Erythroblast (primary cell): Measurements from ENCODE around the gene DVL2.

Experiments used
- DNase-seq, 2 experiments: peaks; one replicate each; lab custom pipeline; 2025; lab: John Stamatoyannopoulos, UW
- GATA1 ChIP-seq: IDR thresholded peaks from 2 replicates; pipeline ENCODE4 v1.6.1; 2011; ENCODE audit warnings: low read depth, mild to moderate bottlenecking, control low read depth, low read length, moderate library complexity
- POLR2A ChIP-seq: IDR thresholded peaks from 2 replicates; pipeline ENCODE4 v1.6.1; 2011; ENCODE audit warnings: mild to moderate bottlenecking, low read length

Gene DVL2

GRCh38 chr17:7237761-7238419 lies 3.6 kb upstream of the DVL2 start:
- DNase-seq, result peak; percentile 87 to 92
- TF ChIP-seq POLR2A, result no peak
- no peak for TF ChIP-seq GATA1

- no peak for TF ChIP-seq GATA1
- TF ChIP-seq POLR2A, result no peak
- DNase-seq, result no peak
Measured at GRCh38 chr17:7237266-7237760, 3.0 kb upstream of the DVL2 start.

GRCh38 chr17:7236808-7237207 lies 2.5 kb upstream of the DVL2 start:
- no peak for TF ChIP-seq GATA1
- no peak for TF ChIP-seq POLR2A

GRCh38 chr17:7235693-7236665 lies 1.7 kb upstream of the DVL2 start:
- no peak for TF ChIP-seq POLR2A
- TF ChIP-seq GATA1, result no peak
- DNase-seq, result peak in 1 of 2 experiments; percentile 50

More at GRCh38 chr17:7236808-7237207, 2.5 kb upstream of the DVL2 start:
- DNase-seq, result no peak

GRCh38 chr17:7233701-7234082 lies 625 bp downstream of the DVL2 start:
- no peak for DNase-seq
- TF ChIP-seq POLR2A, result no peak
- TF ChIP-seq GATA1, result no peak

- TF ChIP-seq GATA1, result no peak
- no peak for TF ChIP-seq POLR2A
- DNase-seq, result no peak
Measured at GRCh38 chr17:7232114-7232513, 2.2 kb downstream of the DVL2 start.

GRCh38 chr17:7229504-7229903 lies 4.8 kb downstream of the DVL2 start:
- DNase-seq, result no peak
- no peak for TF ChIP-seq POLR2A
- no peak for TF ChIP-seq GATA1

- DNase-seq, result no peak
- TF ChIP-seq GATA1, result no peak
Measured at GRCh38 chr17:7228920-7229319, 5.4 kb downstream of the DVL2 start.

GRCh38 chr17:7226721-7227710 lies 7.3 kb downstream of the DVL2 start:
- DNase-seq, result no peak
- TF ChIP-seq POLR2A (no peak), GATA1 (no peak)

GRCh38 chr17:7225711-7226331 lies 8.5 kb downstream of the DVL2 start:
- DNase-seq, result no peak
- TF ChIP-seq POLR2A, result no peak

- TF ChIP-seq POLR2A (no peak), GATA1 (no peak)
- DNase-seq, result no peak
Measured at GRCh38 chr17:7224661-7225111, 9.6 kb downstream of the DVL2 start.

- DNase-seq, result no peak
- no peak for TF ChIP-seq GATA1
- no peak for TF ChIP-seq POLR2A
Measured at GRCh38 chr17:7224110-7224509, 10.2 kb downstream of the DVL2 start.

GRCh38 chr17:7223375-7223774 lies 10.9 kb downstream of the DVL2 start:
- TF ChIP-seq GATA1 (no peak), POLR2A (no peak)
- DNase-seq, result no peak

GRCh38 chr17:7222972-7223292 lies 11.4 kb downstream of the DVL2 start:
- no peak for TF ChIP-seq GATA1
- TF ChIP-seq POLR2A, result peak; percentile 22
- DNase-seq, result no peak
